HEK293 (cell line): ENCODE data around the gene KANSL1.
A peak's percentile ranks its signal among the peaks of the same experiment; 100 is the strongest.

Experiments
- CTCF ChIA-PET: fragments of 350-600 bp; formaldehyde crosslinking; extraction: SDS; loops from one replicate; lab custom pipeline; 2021; ENCODE audit warnings: antibody characterized with exemption; lab: Yijun Ruan, JAX
- POLR2A ChIA-PET: fragments of 300-600 bp; formaldehyde crosslinking; extraction: SDS; loops from one replicate; lab custom pipeline; 2020; ENCODE audit warnings: antibody characterized with exemption, inconsistent platforms; lab: Yijun Ruan, JAX
- H3K27ac ChIP-seq: fragments of 200-500 bp; sonication (Bioruptor generic); 2 replicates; pipeline ENCODE4 v1.5.1; 2014; ENCODE audit warnings: low read depth, low read length, control low read depth, inconsistent platforms; ENCODE audit errors: extremely low read depth
- H3K36me3 ChIP-seq, 2 experiments: fragments of 200-500 bp in 1 of 2; sonication (Bioruptor generic) in 1 of 2; 1 replicate in 1 of 2; 2 replicates in 1 of 2; pipeline ENCODE4 v1.5.1; 2014 to 2017; ENCODE audit warnings: inconsistent platforms in 2 of 2, low read length in 2 of 2; ENCODE audit not compliant: control insufficient read depth in 2 of 2, insufficient read depth in 1 of 2
- H3K4me1 ChIP-seq: fragments of 200-500 bp; sonication (Bioruptor generic); 2 replicates; pipeline ENCODE4 v1.5.1; 2014; ENCODE audit warnings: mild to moderate bottlenecking, low read length, inconsistent platforms; ENCODE audit not compliant: control insufficient read depth, insufficient read depth
- H3K4me3 ChIP-seq: 2 replicates; pipeline ENCODE4 v1.5.1; 2011; ENCODE audit warnings: low read depth, mild to moderate bottlenecking, control low read depth, low read length, moderate library complexity
- H3K9me3 ChIP-seq: fragments of 200-500 bp; sonication (Bioruptor generic); 2 replicates; pipeline ENCODE4 v1.5.1; 2014; ENCODE audit warnings: low read depth, low read length, inconsistent platforms; ENCODE audit not compliant: control insufficient read depth, insufficient read depth
- BCL6B ChIP-seq: fragments of 450-650 bp; formaldehyde crosslinking; IDR thresholded peaks from 2 replicates; pipeline ENCODE4 v1.5.1; 2017; ENCODE audit warnings: missing biosample characterization, missing genetic modification characterization
- HIC1 ChIP-seq: fragments of 450-650 bp; formaldehyde crosslinking; IDR thresholded peaks from 2 replicates; pipeline ENCODE4 v1.5.1; 2016; ENCODE audit warnings: missing biosample characterization, missing genetic modification characterization
- IKZF3 ChIP-seq: fragments of 450-650 bp; IDR thresholded peaks from 2 replicates; pipeline ENCODE4 v1.5.0; 2018; ENCODE audit warnings: missing biosample characterization, mild to moderate bottlenecking, missing genetic modification characterization, moderate library complexity
- KLF16 ChIP-seq: fragments of 450-650 bp; formaldehyde crosslinking; IDR thresholded peaks from 2 replicates; pipeline ENCODE4 v1.5.1; 2017; ENCODE audit warnings: missing biosample characterization, missing genetic modification characterization
- PRDM6 ChIP-seq: fragments of 450-650 bp; formaldehyde crosslinking; IDR thresholded peaks from 2 replicates; pipeline ENCODE4 v1.5.1; 2017; ENCODE audit warnings: missing biosample characterization, missing genetic modification characterization
- SETDB1 ChIP-seq: IDR thresholded peaks from one replicate; pipeline ENCODE4 v1.6.1; 2017; ENCODE audit warnings: mild to moderate bottlenecking, low read length, moderate library complexity, mixed read lengths; ENCODE audit not compliant: insufficient read length
- ZBTB10 ChIP-seq: fragments of 450-650 bp; formaldehyde crosslinking; IDR thresholded peaks from 2 replicates; pipeline ENCODE4 v1.5.1; 2016; ENCODE audit warnings: missing biosample characterization, missing genetic modification characterization
- ZBTB7A ChIP-seq: fragments of 450-650 bp; formaldehyde crosslinking; IDR thresholded peaks from 2 replicates; pipeline ENCODE4 v1.5.1; 2016; ENCODE audit warnings: low read depth, missing biosample characterization, missing genetic modification characterization
- ZNF10 ChIP-seq: fragments of 450-650 bp; formaldehyde crosslinking; IDR thresholded peaks from 2 replicates; pipeline ENCODE4 v1.5.1; 2017; ENCODE audit warnings: missing biosample characterization, missing genetic modification characterization
- ZNF114 ChIP-seq: fragments of 450-650 bp; formaldehyde crosslinking; IDR thresholded peaks from 2 replicates; pipeline ENCODE4 v1.5.0; 2017; ENCODE audit warnings: missing biosample characterization, missing genetic modification characterization
- ZNF23 ChIP-seq: fragments of 450-650 bp; formaldehyde crosslinking; IDR thresholded peaks from 2 replicates; pipeline ENCODE4 v1.5.1; 2016; ENCODE audit warnings: missing biosample characterization, missing genetic modification characterization, borderline replicate concordance
- ZNF248 ChIP-seq: fragments of 450-650 bp; formaldehyde crosslinking; IDR thresholded peaks from 2 replicates; pipeline ENCODE4 v1.5.1; 2017; ENCODE audit warnings: missing biosample characterization, missing genetic modification characterization
- ZNF274 ChIP-seq, 2 experiments: fragments of 200-500 bp in 1 of 2; fragments of 450-650 bp in 1 of 2; sonication (Bioruptor generic) in 1 of 2; formaldehyde crosslinking in 1 of 2; IDR thresholded peaks; 2 replicates each; pipeline versions ENCODE4 v1.5.1 to v1.6.1; 2014 to 2016; ENCODE audit warnings: borderline replicate concordance in 1 of 2, inconsistent platforms in 1 of 2, low read length in 1 of 2, missing biosample characterization in 1 of 2, missing genetic modification characterization in 1 of 2
- ZNF280C ChIP-seq: fragments of 450-650 bp; formaldehyde crosslinking; IDR thresholded peaks from 2 replicates; pipeline ENCODE4 v1.5.1; 2016; ENCODE audit warnings: missing biosample characterization, missing genetic modification characterization
- ZNF341 ChIP-seq: fragments of 450-650 bp; formaldehyde crosslinking; IDR thresholded peaks from 2 replicates; pipeline ENCODE4; 2016; ENCODE audit warnings: low read depth, missing biosample characterization, missing genetic modification characterization
- ZNF514 ChIP-seq: fragments of 450-650 bp; formaldehyde crosslinking; IDR thresholded peaks from 2 replicates; pipeline ENCODE4 v1.5.1; 2016; ENCODE audit warnings: missing biosample characterization, missing genetic modification characterization
- ZNF580 ChIP-seq: fragments of 450-650 bp; formaldehyde crosslinking; IDR thresholded peaks from 2 replicates; pipeline ENCODE4 v1.5.1; 2016; ENCODE audit warnings: missing biosample characterization, missing genetic modification characterization
- ZNF664 ChIP-seq: fragments of 450-650 bp; formaldehyde crosslinking; IDR thresholded peaks from 2 replicates; pipeline ENCODE4 v1.5.1; 2016; ENCODE audit warnings: missing biosample characterization, missing genetic modification characterization
- ZNF707 ChIP-seq: fragments of 450-650 bp; formaldehyde crosslinking; IDR thresholded peaks from 2 replicates; pipeline ENCODE4 v1.5.1; 2016; ENCODE audit warnings: missing biosample characterization, missing genetic modification characterization
- ZNF777 ChIP-seq: fragments of 450-650 bp; formaldehyde crosslinking; IDR thresholded peaks from 2 replicates; pipeline ENCODE4 v1.5.1; 2017; ENCODE audit warnings: missing biosample characterization, missing genetic modification characterization, borderline replicate concordance
- ZSCAN16 ChIP-seq: fragments of 450-650 bp; formaldehyde crosslinking; IDR thresholded peaks from 2 replicates; pipeline ENCODE4 v1.5.1; 2016; ENCODE audit warnings: missing biosample characterization, missing genetic modification characterization
- ZSCAN18 ChIP-seq: fragments of 450-650 bp; formaldehyde crosslinking; IDR thresholded peaks from 2 replicates; pipeline ENCODE4 v1.5.1; 2016; ENCODE audit warnings: missing biosample characterization, missing genetic modification characterization
- ZSCAN30 ChIP-seq: fragments of 450-650 bp; IDR thresholded peaks from 2 replicates; pipeline ENCODE4 v1.5.1; 2018; ENCODE audit warnings: missing biosample characterization, mild to moderate bottlenecking, missing genetic modification characterization, moderate library complexity

KANSL1 gene

GRCh38 chr17:46176975-46177374 lies 16.3 kb downstream of the KANSL1 start:
- POLR2A ChIA-PET = interaction anchor here (1.0 to 1.2 kb wide), 2 partner anchors 9 to 16 kb away, joined by 3 read pairs; partner anchors contain the start of gene KANSL1
- peaks cover 3 to 5% of the 10 kb centered on the region in 2 experiments; a peak in 2 of 3 replicates for H3K36me3 ChIP-seq
- no peaks in the 10 kb centered on the region for H3K9me3 ChIP-seq
- no peak overlapping the region for H3K4me3 ChIP-seq
- H3K4me1 ChIP-seq = peaks cover 32% of the 10 kb centered on the region
- CTCF ChIA-PET = interaction anchor here (0.6 to 3.2 kb wide), 5 partner anchors 9 to 81 kb away, joined by 3 to 19 read pairs (median 9); partner anchors contain the start of gene KANSL1
- no peak overlapping the region for H3K27ac ChIP-seq
- TF ChIP-seq HIC1 (tag by site-specific recombination) (no peak), IKZF3 (tag by site-specific recombination) (0 out of 2 replicates have a peak, but pooled peaks have one; percentile 37), BCL6B (tag by site-specific recombination) (no peak), ZNF274 (IDR thresholded peaks at IDR 0.05; ENCODE audit: low read length) (no peak), ZNF274 (tag by site-specific recombination; IDR thresholded peaks at IDR 0.05; ENCODE audit: borderline replicate concordance) (no peak), ZSCAN30 (0 out of 2 replicates have a peak, but pooled peaks have one; percentile 31), PRDM6 (tag by site-specific recombination) (peak; percentile 72; the same call in 1 of the 2 replicates), ZNF341 (no peak), KLF16 (tag by site-specific recombination) (no peak), ZBTB10 (no peak), ZBTB7A (tag by site-specific recombination) (no peak), SETDB1 (no peak), ZNF114 (no peak), ZNF664 (tag by site-specific recombination) (no peak), ZNF248 (no peak), ZSCAN16 (tag by site-specific recombination) (no peak), ZNF777 (no peak), ZNF10 (tag by site-specific recombination) (0 out of 2 replicates have a peak, but pooled peaks have one; percentile 21), ZNF280C (no peak), ZNF514 (tag by site-specific recombination) (no peak), ZNF707 (no peak), ZNF580 (tag by site-specific recombination) (no peak), ZNF23 (no peak), ZSCAN18 (tag by site-specific recombination) (no peak)
